HepG2 (cell line): ENCODE results near the gene TRAPPC4. TPM values are rescaled to one million over a fixed set of nuclear protein-coding genes. Genes with fewer than 3 reads are reported as not detected.
A peak's percentile ranks its signal among the peaks of the same experiment; 100 is the strongest.

ENCODE experiments used
- AHR ChIP-seq: IDR thresholded peaks from 2 replicates; pipeline ENCODE4 v1.6.1; 2018; ENCODE audit warnings: missing genetic modification reagents, missing compliant biosample characterization
- ATF7 ChIP-seq, 2 experiments: fragments of 450-650 bp in 1 of 2; sonication (generic) in 1 of 2; formaldehyde crosslinking in 1 of 2; IDR thresholded peaks; 2 replicates each; pipeline versions ENCODE4 v1.4.0 to v1.6.1; 2016 to 2020; ENCODE audit warnings: antibody characterized with exemption in 1 of 2, mild to moderate bottlenecking in 1 of 2, missing genetic modification reagents in 1 of 2
- ESRRA ChIP-seq: sonication (generic); formaldehyde crosslinking; IDR thresholded peaks from 2 replicates; pipeline ENCODE4 v1.5.1; 2020; ENCODE audit warnings: mild to moderate bottlenecking, low read depth, missing genetic modification reagents
- FOXC1 ChIP-seq: sonication (generic); formaldehyde crosslinking; IDR thresholded peaks from 2 replicates; pipeline ENCODE4 v1.8.0; 2022; ENCODE audit warnings: mild to moderate bottlenecking, missing genetic modification reagents, borderline replicate concordance
- JUNB ChIP-seq: sonication (generic); formaldehyde crosslinking; IDR thresholded peaks from 2 replicates; pipeline ENCODE4 v1.8.0; 2022; ENCODE audit warnings: missing genetic modification reagents, mild to moderate bottlenecking, borderline replicate concordance
- NFE2L1 ChIP-seq: sonication (generic); formaldehyde crosslinking; IDR thresholded peaks from 2 replicates; pipeline ENCODE4 v1.4.0; 2020; ENCODE audit warnings: missing genetic modification reagents, mild to moderate bottlenecking, borderline replicate concordance
- RARA ChIP-seq: IDR thresholded peaks from 2 replicates; pipeline ENCODE4 v1.6.1; 2016; ENCODE audit warnings: missing genetic modification reagents, missing compliant biosample characterization
- SYNCRIP ChIP-seq: fragments of 200-400 bp; formaldehyde crosslinking; IDR thresholded peaks from 2 replicates; pipeline ENCODE4 v1.6.1; 2018; ENCODE audit warnings: mild to moderate bottlenecking, low read depth, low read length; ENCODE audit not compliant: insufficient read depth
- WIZ ChIP-seq: sonication (generic); formaldehyde crosslinking; IDR thresholded peaks from 2 replicates; pipeline ENCODE4 v1.5.1; 2020; ENCODE audit warnings: mild to moderate bottlenecking, missing genetic modification reagents
- YEATS4 ChIP-seq: sonication (generic); formaldehyde crosslinking; IDR thresholded peaks from 2 replicates; pipeline ENCODE4 v1.4.0; 2020; ENCODE audit warnings: missing genetic modification reagents, borderline replicate concordance
- ZKSCAN8 ChIP-seq: IDR thresholded peaks from 2 replicates; pipeline ENCODE4 v1.6.1; 2016; ENCODE audit warnings: borderline replicate concordance, missing genetic modification reagents, missing compliant biosample characterization
- polyA plus RNA-seq, 8 experiments: library from polyadenylated mRNA; depleted of rRNA in 3 of 8; stranded (reverse) in 7 of 8; unstranded in 1 of 8; fragments of >200 nt; fragmentation: Illumina TruSeq in 4 of 8; extraction: Trizol in 4 of 8; gene quantifications; 2 replicates each; pipeline versions ENCODE4 v1.2.1 to v1.2.3, GENCODE V29; 2011 to 2016; ENCODE audit warnings: low read depth in 4 of 8, missing spikeins in 1 of 8, mixed read lengths in 1 of 8; ENCODE audit not compliant: insufficient read depth in 1 of 8
- total RNA-seq, 5 experiments: library from RNA; depleted of rRNA; stranded (reverse); fragments of >200 nt; fragmentation: Illumina TruSeq; extraction: Trizol; gene quantifications; 2 replicates each; pipeline ENCODE4 v1.2.3, GENCODE V29; 2016; ENCODE audit warnings: low read depth in 1 of 5
- TF ChIP-seq, protein P1 (sequence below): sonication (generic); formaldehyde crosslinking; IDR thresholded peaks from 2 replicates; pipeline ENCODE4 v1.4.0; 2020; ENCODE audit warnings: missing genetic modification reagents, mild to moderate bottlenecking, borderline replicate concordance
- TF ChIP-seq, protein P2 (sequence below): sonication (generic); formaldehyde crosslinking; IDR thresholded peaks from 2 replicates; pipeline ENCODE4 v1.4.0; 2020; ENCODE audit warnings: missing genetic modification reagents, borderline replicate concordance
- TF ChIP-seq, protein P3 (sequence below), 2 experiments: sonication (generic) in 1 of 2; formaldehyde crosslinking in 1 of 2; IDR thresholded peaks; 2 replicates each; pipeline versions ENCODE4 v1.4.0 to v1.6.1; 2018 to 2020; ENCODE audit warnings: missing genetic modification reagents in 2 of 2, borderline replicate concordance in 1 of 2, low read depth in 1 of 2, mild to moderate bottlenecking in 1 of 2, missing biosample characterization in 1 of 2
- TF ChIP-seq, protein P4 (sequence below): sonication (generic); formaldehyde crosslinking; IDR thresholded peaks from 2 replicates; pipeline ENCODE4 v1.4.0; 2020; ENCODE audit warnings: mild to moderate bottlenecking, missing genetic modification reagents
- TF ChIP-seq, protein P5 (sequence below): sonication (generic); formaldehyde crosslinking; IDR thresholded peaks from 2 replicates; pipeline ENCODE4 v1.8.0; 2022; ENCODE audit warnings: mild to moderate bottlenecking, missing genetic modification reagents, moderate library complexity

Gene TRAPPC4
- total and polyA plus RNA-seq, 2 of the 13 experiments (the other 11 are each of a cell fraction or from before 2014, with no cell fraction given), result 97.4 to 140 TPM

DNA sequence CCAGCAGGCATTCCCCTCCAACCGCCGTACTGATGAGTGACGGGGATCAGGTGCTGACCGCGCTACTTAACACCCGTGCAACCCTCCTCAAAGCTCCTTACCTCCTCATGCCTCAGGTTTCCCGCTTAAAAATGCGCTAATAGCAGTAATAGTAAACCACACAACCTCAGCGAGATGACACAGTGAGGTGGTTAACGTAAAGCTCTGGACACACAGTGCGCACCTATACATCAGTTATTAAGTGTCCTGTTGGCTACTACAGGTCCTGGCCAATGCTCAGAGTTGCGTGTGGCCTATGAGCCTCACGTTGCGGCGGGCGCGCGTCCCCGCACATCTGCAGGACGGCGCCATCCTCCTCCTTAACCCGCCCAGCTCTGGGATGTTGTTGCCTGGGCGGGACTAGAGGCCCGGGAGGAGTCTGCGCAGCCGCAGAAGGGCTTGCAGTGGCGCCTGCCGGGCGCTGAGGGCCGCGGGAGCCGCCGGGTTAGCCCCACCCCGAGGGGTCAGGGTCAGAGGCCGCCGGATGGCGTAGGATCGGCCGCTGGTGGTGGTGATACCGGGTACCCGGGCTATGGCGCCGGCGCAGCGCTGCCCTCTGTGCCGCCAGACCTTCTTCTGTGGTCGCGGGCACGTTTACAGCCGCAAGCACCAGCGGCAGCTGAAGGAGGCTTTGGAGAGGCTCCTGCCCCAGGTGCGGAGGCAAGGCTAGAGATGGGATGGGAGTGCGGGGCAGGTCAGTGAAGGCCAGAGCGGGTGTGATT lies 20.8 kb upstream of the TRAPPC4 start, which contains the start of gene CENATAC (continued):
- TF ChIP-seq ZKSCAN8 (CRISPR knock-in tag), result peak; percentile 51; the same call in 1 of the 2 replicates
- TF ChIP-seq, protein P1, sequence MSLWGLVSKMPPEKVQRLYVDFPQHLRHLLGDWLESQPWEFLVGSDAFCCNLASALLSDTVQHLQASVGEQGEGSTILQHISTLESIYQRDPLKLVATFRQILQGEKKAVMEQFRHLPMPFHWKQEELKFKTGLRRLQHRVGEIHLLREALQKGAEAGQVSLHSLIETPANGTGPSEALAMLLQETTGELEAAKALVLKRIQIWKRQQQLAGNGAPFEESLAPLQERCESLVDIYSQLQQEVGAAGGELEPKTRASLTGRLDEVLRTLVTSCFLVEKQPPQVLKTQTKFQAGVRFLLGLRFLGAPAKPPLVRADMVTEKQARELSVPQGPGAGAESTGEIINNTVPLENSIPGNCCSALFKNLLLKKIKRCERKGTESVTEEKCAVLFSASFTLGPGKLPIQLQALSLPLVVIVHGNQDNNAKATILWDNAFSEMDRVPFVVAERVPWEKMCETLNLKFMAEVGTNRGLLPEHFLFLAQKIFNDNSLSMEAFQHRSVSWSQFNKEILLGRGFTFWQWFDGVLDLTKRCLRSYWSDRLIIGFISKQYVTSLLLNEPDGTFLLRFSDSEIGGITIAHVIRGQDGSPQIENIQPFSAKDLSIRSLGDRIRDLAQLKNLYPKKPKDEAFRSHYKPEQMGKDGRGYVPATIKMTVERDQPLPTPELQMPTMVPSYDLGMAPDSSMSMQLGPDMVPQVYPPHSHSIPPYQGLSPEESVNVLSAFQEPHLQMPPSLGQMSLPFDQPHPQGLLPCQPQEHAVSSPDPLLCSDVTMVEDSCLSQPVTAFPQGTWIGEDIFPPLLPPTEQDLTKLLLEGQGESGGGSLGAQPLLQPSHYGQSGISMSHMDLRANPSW (CRISPR knock-in tag), result no peak; the same call in 1 of the 2 replicates
- TF ChIP-seq ESRRA (CRISPR knock-in tag), result no peak
- TF ChIP-seq RARA (CRISPR knock-in tag), result peak; percentile 48; the same call in 1 of the 2 replicates
- TF ChIP-seq WIZ (CRISPR knock-in tag), result no peak
- peak; percentile 44; the same call in 1 of the 2 replicates for TF ChIP-seq AHR (CRISPR knock-in tag)
- no peak for TF ChIP-seq JUNB
- TF ChIP-seq YEATS4 (CRISPR knock-in tag), result peak; percentile 65; the same call in 1 of the 2 replicates
- no peak for TF ChIP-seq SYNCRIP
- TF ChIP-seq, protein P2, sequence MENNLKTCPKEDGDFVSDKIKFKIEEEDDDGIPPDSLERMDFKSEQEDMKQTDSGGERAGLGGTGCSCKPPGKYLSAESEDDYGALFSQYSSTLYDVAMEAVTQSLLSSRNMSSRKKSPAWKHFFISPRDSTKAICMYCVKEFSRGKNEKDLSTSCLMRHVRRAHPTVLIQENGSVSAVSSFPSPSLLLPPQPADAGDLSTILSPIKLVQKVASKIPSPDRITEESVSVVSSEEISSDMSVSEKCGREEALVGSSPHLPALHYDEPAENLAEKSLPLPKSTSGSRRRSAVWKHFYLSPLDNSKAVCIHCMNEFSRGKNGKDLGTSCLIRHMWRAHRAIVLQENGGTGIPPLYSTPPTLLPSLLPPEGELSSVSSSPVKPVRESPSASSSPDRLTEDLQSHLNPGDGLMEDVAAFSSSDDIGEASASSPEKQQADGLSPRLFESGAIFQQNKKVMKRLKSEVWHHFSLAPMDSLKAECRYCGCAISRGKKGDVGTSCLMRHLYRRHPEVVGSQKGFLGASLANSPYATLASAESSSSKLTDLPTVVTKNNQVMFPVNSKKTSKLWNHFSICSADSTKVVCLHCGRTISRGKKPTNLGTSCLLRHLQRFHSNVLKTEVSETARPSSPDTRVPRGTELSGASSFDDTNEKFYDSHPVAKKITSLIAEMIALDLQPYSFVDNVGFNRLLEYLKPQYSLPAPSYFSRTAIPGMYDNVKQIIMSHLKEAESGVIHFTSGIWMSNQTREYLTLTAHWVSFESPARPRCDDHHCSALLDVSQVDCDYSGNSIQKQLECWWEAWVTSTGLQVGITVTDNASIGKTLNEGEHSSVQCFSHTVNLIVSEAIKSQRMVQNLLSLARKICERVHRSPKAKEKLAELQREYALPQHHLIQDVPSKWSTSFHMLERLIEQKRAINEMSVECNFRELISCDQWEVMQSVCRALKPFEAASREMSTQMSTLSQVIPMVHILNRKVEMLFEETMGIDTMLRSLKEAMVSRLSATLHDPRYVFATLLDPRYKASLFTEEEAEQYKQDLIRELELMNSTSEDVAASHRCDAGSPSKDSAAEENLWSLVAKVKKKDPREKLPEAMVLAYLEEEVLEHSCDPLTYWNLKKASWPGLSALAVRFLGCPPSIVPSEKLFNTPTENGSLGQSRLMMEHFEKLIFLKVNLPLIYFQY (CRISPR knock-in tag), result peak; percentile 53; the same call in 1 of the 2 replicates
- peak; percentile 36; the same call in 1 of the 2 replicates for TF ChIP-seq NFE2L1 (CRISPR knock-in tag)
- no peak for TF ChIP-seq ATF7 (IDR thresholded peaks at IDR 0.05)
- 0 out of 2 replicates have a peak, but pooled peaks have one; percentile 14 for TF ChIP-seq ATF7 (CRISPR knock-in tag; IDR thresholded peaks at IDR 0.05)
- TF ChIP-seq, protein P3, sequence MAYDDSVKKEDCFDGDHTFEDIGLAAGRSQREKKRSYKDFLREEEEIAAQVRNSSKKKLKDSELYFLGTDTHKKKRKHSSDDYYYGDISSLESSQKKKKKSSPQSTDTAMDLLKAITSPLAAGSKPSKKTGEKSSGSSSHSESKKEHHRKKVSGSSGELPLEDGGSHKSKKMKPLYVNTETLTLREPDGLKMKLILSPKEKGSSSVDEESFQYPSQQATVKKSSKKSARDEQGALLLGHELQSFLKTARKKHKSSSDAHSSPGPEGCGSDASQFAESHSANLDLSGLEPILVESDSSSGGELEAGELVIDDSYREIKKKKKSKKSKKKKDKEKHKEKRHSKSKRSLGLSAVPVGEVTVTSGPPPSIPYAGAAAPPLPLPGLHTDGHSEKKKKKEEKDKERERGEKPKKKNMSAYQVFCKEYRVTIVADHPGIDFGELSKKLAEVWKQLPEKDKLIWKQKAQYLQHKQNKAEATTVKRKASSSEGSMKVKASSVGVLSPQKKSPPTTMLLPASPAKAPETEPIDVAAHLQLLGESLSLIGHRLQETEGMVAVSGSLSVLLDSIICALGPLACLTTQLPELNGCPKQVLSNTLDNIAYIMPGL (CRISPR knock-in tag; IDR thresholded peaks at IDR 0.05; ENCODE audit: borderline replicate concordance in 1 of 2, low read depth in 1 of 2), result peak; percentile 53 to 76
- TF ChIP-seq, protein P4, sequence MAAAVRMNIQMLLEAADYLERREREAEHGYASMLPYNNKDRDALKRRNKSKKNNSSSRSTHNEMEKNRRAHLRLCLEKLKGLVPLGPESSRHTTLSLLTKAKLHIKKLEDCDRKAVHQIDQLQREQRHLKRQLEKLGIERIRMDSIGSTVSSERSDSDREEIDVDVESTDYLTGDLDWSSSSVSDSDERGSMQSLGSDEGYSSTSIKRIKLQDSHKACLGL (CRISPR knock-in tag), result peak; percentile 65; the same call in 1 of the 2 replicates
- TF ChIP-seq, protein P5, sequence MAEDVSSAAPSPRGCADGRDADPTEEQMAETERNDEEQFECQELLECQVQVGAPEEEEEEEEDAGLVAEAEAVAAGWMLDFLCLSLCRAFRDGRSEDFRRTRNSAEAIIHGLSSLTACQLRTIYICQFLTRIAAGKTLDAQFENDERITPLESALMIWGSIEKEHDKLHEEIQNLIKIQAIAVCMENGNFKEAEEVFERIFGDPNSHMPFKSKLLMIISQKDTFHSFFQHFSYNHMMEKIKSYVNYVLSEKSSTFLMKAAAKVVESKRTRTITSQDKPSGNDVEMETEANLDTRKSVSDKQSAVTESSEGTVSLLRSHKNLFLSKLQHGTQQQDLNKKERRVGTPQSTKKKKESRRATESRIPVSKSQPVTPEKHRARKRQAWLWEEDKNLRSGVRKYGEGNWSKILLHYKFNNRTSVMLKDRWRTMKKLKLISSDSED (CRISPR knock-in tag), result no peak
- TF ChIP-seq FOXC1 (CRISPR knock-in tag), result peak; percentile 41; the same call in 1 of the 2 replicates
